Measurements from ENCODE around the gene SETD1B.

Gene SETD1B

GRCh38 chr12:121827351-121828099 lies 23.7 kb downstream of the SETD1B start:
- in situ Hi-C loops (cut with HindIII; ENCODE audit: low sequenced_read_pairs), result no loop called here
- no peak for TF ChIP-seq CTCF (IDR thresholded peaks at IDR 0.05; ENCODE audit: low read depth, low read length)
- H3K4me3 ChIP-seq (ENCODE audit: low read depth, low read length), result no peak overlapping the region
- DNase-seq (ENCODE audit: low read depth, low spot score), result no peak

GRCh38 chr12:121828306-121828705 lies 24.5 kb downstream of the SETD1B start:
- TF ChIP-seq CTCF (IDR thresholded peaks at IDR 0.05; ENCODE audit: low read depth, low read length), result no peak
- in situ Hi-C loops (cut with HindIII; ENCODE audit: low sequenced_read_pairs), result no loop called here
- no peak overlapping the region for H3K4me3 ChIP-seq (ENCODE audit: low read depth, low read length)
- no peak for DNase-seq (ENCODE audit: low read depth, low spot score)

GRCh38 chr12:121828826-121829225 lies 25.0 kb downstream of the SETD1B start:
- no peak for DNase-seq (ENCODE audit: low read depth, low spot score)
- no peak for TF ChIP-seq CTCF (IDR thresholded peaks at IDR 0.05; ENCODE audit: low read depth, low read length)
- in situ Hi-C loops (cut with HindIII; ENCODE audit: low sequenced_read_pairs), result no loop called here
- no peak overlapping the region for H3K4me3 ChIP-seq (ENCODE audit: low read depth, low read length)

- in situ Hi-C loops (cut with HindIII; ENCODE audit: low sequenced_read_pairs), result no loop called here
- DNase-seq (ENCODE audit: low read depth, low spot score), result no peak
- H3K4me3 ChIP-seq (ENCODE audit: low read depth, low read length), result no peak overlapping the region
- no peak for TF ChIP-seq CTCF (IDR thresholded peaks at IDR 0.05; ENCODE audit: low read depth, low read length)
Measured at GRCh38 chr12:121829250-121829918, 25.6 kb downstream of the SETD1B start.

- H3K4me3 ChIP-seq (ENCODE audit: low read depth, low read length), result no peak overlapping the region
- TF ChIP-seq CTCF (IDR thresholded peaks at IDR 0.05; ENCODE audit: low read depth, low read length), result no peak
- DNase-seq (ENCODE audit: low read depth, low spot score), result no peak
- in situ Hi-C loops (cut with HindIII; ENCODE audit: low sequenced_read_pairs), result no loop called here
Measured at GRCh38 chr12:121830134-121830533, 26.3 kb downstream of the SETD1B start.

- no peak overlapping the region for H3K4me3 ChIP-seq (ENCODE audit: low read depth, low read length)
- TF ChIP-seq CTCF (IDR thresholded peaks at IDR 0.05; ENCODE audit: low read depth, low read length), result no peak
- no peak for DNase-seq (ENCODE audit: low read depth, low spot score)
- in situ Hi-C loops (cut with HindIII; ENCODE audit: low sequenced_read_pairs), result no loop called here
Measured at GRCh38 chr12:121830588-121831265, 26.9 kb downstream of the SETD1B start.
